HTR-8/SVneo (cell line): ENCODE measurements around the gene TMEM59L.
"Not testable (repeated sequence)": the region's sequence is repeated elsewhere in the genome, so short reads cannot be mapped to it uniquely, and the experiment has no call there.

Source experiments
- DNase-seq: peaks from one replicate; pipeline ENCODE4 v3.0.0; 2011; ENCODE audit warnings: low spot score, mixed read lengths; ENCODE audit not compliant: insufficient read length
- FAIRE-seq: peaks from 2 replicates; lab custom pipeline; 2011; peaks lifted over from hg19 to GRCh38; lab: Jason Lieb, UNC

Gene TMEM59L

GRCh38 chr19:18593367-18594095 is 19.1 kb upstream of the TMEM59L start:
- no peak for FAIRE-seq
- no peak for DNase-seq

- FAIRE-seq (peak; percentile 77), DNase-seq (peak; percentile 85)
These were observed 18.4 kb upstream of the TMEM59L start for GRCh38 chr19:18594096-18594823.

GRCh38 chr19:18594824-18595373 is 17.8 kb upstream of the TMEM59L start:
- DNase-seq (no peak), FAIRE-seq (no peak)

GRCh38 chr19:18595475-18595874 is 17.2 kb upstream of the TMEM59L start:
- no peak for FAIRE-seq

GRCh38 chr19:18596752-18597157 is 15.9 kb upstream of the TMEM59L start:
- FAIRE-seq, result peak; percentile 9
- no peak for DNase-seq

More at GRCh38 chr19:18595475-18595874, 17.2 kb upstream of the TMEM59L start:
- no peak for DNase-seq

GRCh38 chr19:18597809-18598660 is 14.6 kb upstream of the TMEM59L start:
- DNase-seq (no peak), FAIRE-seq (no peak)

GRCh38 chr19:18599485-18599884 is 13.2 kb upstream of the TMEM59L start:
- DNase-seq, result no peak
- FAIRE-seq, result no peak

- not testable (repeated sequence) for FAIRE-seq, DNase-seq
These were observed 11.8 kb upstream of the TMEM59L start for GRCh38 chr19:18600692-18601397.

GRCh38 chr19:18601875-18602274 is 10.8 kb upstream of the TMEM59L start:
- DNase-seq (no peak), FAIRE-seq (no peak)

GRCh38 chr19:18603255-18603957 is 9.3 kb upstream of the TMEM59L start:
- DNase-seq (no peak), FAIRE-seq (no peak)

GRCh38 chr19:18603958-18604819 is 8.5 kb upstream of the TMEM59L start:
- no peak for DNase-seq
- FAIRE-seq, result no peak

- FAIRE-seq (no peak), DNase-seq (no peak)
These were observed 7.9 kb upstream of the TMEM59L start for GRCh38 chr19:18604820-18605159.

- no peak for DNase-seq
- FAIRE-seq, result no peak
These were observed 7.5 kb upstream of the TMEM59L start for GRCh38 chr19:18605196-18605545.

GRCh38 chr19:18605546-18606280 is 7.0 kb upstream of the TMEM59L start:
- peak; percentile 20 for FAIRE-seq
- no peak for DNase-seq

- FAIRE-seq (no peak), DNase-seq (no peak)
These were observed 6.1 kb upstream of the TMEM59L start, which contains the start of gene CRLF1 for GRCh38 chr19:18606281-18607225. TSS of gene CRLF1 (minus strand) at chr19:18606799. CDS start at chr19:18606656, 143 bp downstream.

- no peak for FAIRE-seq
- no peak for DNase-seq
These were observed 5.2 kb upstream of the TMEM59L start for GRCh38 chr19:18607226-18608101.
